K562 (cell line): ENCODE results near the gene CCR7. TPM values are rescaled to one million over a fixed set of nuclear protein-coding genes. Genes with fewer than 3 reads are reported as not detected.

Experiments
- CHD7 ChIP-seq: fragments of 200-600 bp; sonication (generic); IDR thresholded peaks from one replicate; pipeline ENCODE4 v1.6.1; 2012; ENCODE audit warnings: mild to moderate bottlenecking, low read depth, low read length, inconsistent platforms
- E2F5 ChIP-seq: sonication (generic); formaldehyde crosslinking; IDR thresholded peaks from 2 replicates; pipeline ENCODE4 v1.8.0; 2022; ENCODE audit warnings: mild to moderate bottlenecking, missing genetic modification reagents
- ERF ChIP-seq: fragments of 450-650 bp; formaldehyde crosslinking; IDR thresholded peaks from 2 replicates; pipeline ENCODE4 v1.4.0; 2020; ENCODE audit warnings: mild to moderate bottlenecking, mixed read lengths
- FOXJ2 ChIP-seq: fragments of 200-800 bp; sonication (Bioruptor generic); IDR thresholded peaks from 2 replicates; pipeline ENCODE4 v1.6.1; 2016; ENCODE audit warnings: missing genetic modification characterization, missing compliant biosample characterization
- HNRNPL ChIP-seq: fragments of 200-400 bp; formaldehyde crosslinking; IDR thresholded peaks from 2 replicates; pipeline ENCODE4 v1.6.1; 2017; ENCODE audit warnings: low read depth, mild to moderate bottlenecking, low read length
- MIER1 ChIP-seq: fragments of 450-650 bp; IDR thresholded peaks from 2 replicates; pipeline ENCODE4 v1.6.1; 2016; ENCODE audit warnings: antibody characterized with exemption, mild to moderate bottlenecking, low read depth
- MTA2 ChIP-seq: fragments of 450-650 bp; IDR thresholded peaks from 2 replicates; pipeline ENCODE4 v1.6.1; 2016; ENCODE audit warnings: low read depth
- RAD51 ChIP-seq: fragments of 450-650 bp; IDR thresholded peaks from 2 replicates; pipeline ENCODE4 v1.7.1; 2016; ENCODE audit warnings: low read depth, mild to moderate bottlenecking, borderline replicate concordance
- RCOR1 ChIP-seq, 2 experiments: IDR thresholded peaks; 2 replicates each; pipeline ENCODE4 v1.6.1; 2012; ENCODE audit warnings: low read depth in 2 of 2, low read length in 2 of 2, borderline replicate concordance in 1 of 2, improper control_type of control experiment in 1 of 2
- SLC30A9 ChIP-seq: fragments of 250-450 bp; sonication (Bioruptor Pico); IDR thresholded peaks from 2 replicates; pipeline ENCODE4 v1.8.0; 2022; ENCODE audit warnings: mild to moderate bottlenecking, moderate library complexity
- SNIP1 ChIP-seq: fragments of 450-650 bp; IDR thresholded peaks from 2 replicates; pipeline ENCODE4 v1.7.1; 2017; ENCODE audit warnings: low read depth, mild to moderate bottlenecking
- TAF9B ChIP-seq: fragments of 450-650 bp; IDR thresholded peaks from 2 replicates; pipeline ENCODE4 v1.6.1; 2018; ENCODE audit warnings: mild to moderate bottlenecking; ENCODE audit not compliant: partially characterized antibody
- THRAP3 ChIP-seq: fragments of 450-650 bp; IDR thresholded peaks from 2 replicates; pipeline ENCODE4 v1.6.1; 2016; ENCODE audit warnings: mild to moderate bottlenecking, inconsistent platforms, borderline replicate concordance
- ZNF134 ChIP-seq: fragments of 250-450 bp; sonication (Bioruptor Pico); conservative IDR thresholded peaks from 2 replicates; pipeline ENCODE4 v1.4.0; 2020
- ZNF444 ChIP-seq: fragments of 250-450 bp; sonication (Bioruptor Pico); IDR thresholded peaks from 2 replicates; pipeline ENCODE4 v1.4.0; 2020; ENCODE audit warnings: mild to moderate bottlenecking, moderate library complexity
- ZNF639 ChIP-seq, 2 experiments: fragments of 200-800 bp in 1 of 2; sonication (Bioruptor generic) in 1 of 2; sonication (generic) in 1 of 2; formaldehyde crosslinking in 1 of 2; IDR thresholded peaks in 1 of 2; conservative IDR thresholded peaks in 1 of 2; 2 replicates each; pipeline versions ENCODE4 v1.5.0 to v1.6.1; 2016 to 2020; ENCODE audit warnings: missing compliant biosample characterization in 1 of 2, missing genetic modification characterization in 1 of 2, missing genetic modification reagents in 1 of 2
- polyA plus RNA-seq, 8 experiments: library from polyadenylated mRNA; depleted of rRNA in 4 of 8; stranded (reverse) in 5 of 8; unstranded in 3 of 8; fragments of >200 nt; fragmentation: Nextera tagmentation in 2 of 8; fragmentation: Illumina TruSeq in 1 of 8; extraction: Ambion mirVana in 2 of 8; extraction: Trizol in 1 of 8; gene quantifications; 2 replicates each; pipeline versions ENCODE4 v1.2.1 to v1.2.3, GENCODE V29; 2011 to 2014; ENCODE audit warnings: inconsistent platforms in 1 of 8, missing spikeins in 1 of 8
- total RNA-seq, 7 experiments: library from RNA; depleted of rRNA in 6 of 7; stranded (reverse); fragments of >200 nt in 6 of 7; fragmentation: Illumina TruSeq in 2 of 7; extraction: Trizol in 2 of 7; gene quantifications; 2 replicates each; pipeline versions ENCODE4 v1.2.1 to v1.2.3, GENCODE V29; 2011 to 2021; ENCODE audit warnings: low replicate concordance in 1 of 7

Gene CCR7
- total and polyA plus RNA-seq, 9 of the 15 experiments (the other 6 are each of a cell fraction or from before 2014, with no cell fraction given): 0.14 to 1.4 (median 0.56) TPM

GRCh38 chr17:40556884-40557414 lies 8.3 kb downstream of the CCR7 start (continued):
- no peak for TF ChIP-seq CHD7
- TF ChIP-seq ERF: no peak
- TF ChIP-seq E2F5 (CRISPR knock-in tag): no peak
- TF ChIP-seq MTA2: no peak; the same call in 1 of the 2 replicates
- peak; percentile 46 for TF ChIP-seq TAF9B
- no peak for TF ChIP-seq FOXJ2
- no peak for TF ChIP-seq ZNF639 (CRISPR knock-in tag; conservative IDR thresholded peaks at IDR 0.05 in 1 of 2, IDR thresholded peaks at IDR 0.05 in 1 of 2)
- no peak for TF ChIP-seq HNRNPL
- TF ChIP-seq RAD51: no peak
- no peak for TF ChIP-seq ZNF444 (CRISPR knock-in tag)
- no peak for TF ChIP-seq SLC30A9
- no peak for TF ChIP-seq THRAP3
- no peak for TF ChIP-seq MIER1
- no peak for TF ChIP-seq SNIP1
- TF ChIP-seq ZNF134 (CRISPR knock-in tag): no peak
- peak in 1 of 2 experiments; percentile 94; a peak in 2 of 4 replicates for TF ChIP-seq RCOR1 (IDR thresholded peaks at IDR 0.05; ENCODE audit: borderline replicate concordance in 1 of 2, low read depth in 2 of 2, low read length in 2 of 2)
